Liver (tissue), 9 donors: ENCODE data around the gene MACROH2A2. TPM values are rescaled to one million over a fixed set of nuclear protein-coding genes. Genes with fewer than 3 reads are reported as not detected.

Experiments
- DNase-seq: peaks from one replicate; pipeline ENCODE4 v3.0.0-alpha.2; 2017; ENCODE audit warnings: low spot score
- H3K27ac ChIP-seq, 2 donors: one replicate each; pipeline ENCODE4 v1.7.0; 2013; ENCODE audit warnings: inconsistent platforms in 2 of 2, low read length in 2 of 2, control low read depth in 1 of 2, low read depth in 1 of 2, mild to moderate bottlenecking in 1 of 2
- H3K27me3 ChIP-seq, 4 donors: one replicate each; pipeline versions ENCODE4 v1.6.1 to v1.7.0; 2013; ENCODE audit warnings: low read length in 3 of 4, inconsistent platforms in 1 of 4, mild to moderate bottlenecking in 1 of 4, moderate library complexity in 1 of 4; ENCODE audit not compliant: control insufficient read depth in 4 of 4, insufficient read depth in 4 of 4
- H3K36me3 ChIP-seq, 4 donors: one replicate each; pipeline versions ENCODE4 v1.6.1 to v1.7.0; 2013; ENCODE audit warnings: low read length in 3 of 4, mild to moderate bottlenecking in 3 of 4, low read depth in 1 of 4, moderate library complexity in 1 of 4; ENCODE audit not compliant: control insufficient read depth in 4 of 4, insufficient read depth in 3 of 4
- H3K4me1 ChIP-seq, 4 donors: one replicate each; pipeline versions ENCODE4 v1.6.1 to v1.7.0; 2013; ENCODE audit warnings: low read length in 3 of 4, mild to moderate bottlenecking in 3 of 4, moderate library complexity in 1 of 4; ENCODE audit not compliant: control insufficient read depth in 4 of 4, insufficient read depth in 4 of 4
- H3K4me3 ChIP-seq, 3 donors: one replicate each; pipeline versions ENCODE4 v1.6.1 to v1.7.0; 2013; ENCODE audit warnings: low read length in 3 of 3, control low read depth in 1 of 3, low read depth in 1 of 3, mild to moderate bottlenecking in 1 of 3
- H3K9ac ChIP-seq, 2 donors: one replicate each; pipeline ENCODE4 v1.7.0; 2013; ENCODE audit warnings: low read length in 2 of 2, mild to moderate bottlenecking in 2 of 2, moderate library complexity in 2 of 2, control low read depth in 1 of 2, low read depth in 1 of 2
- H3K9me3 ChIP-seq, 4 donors: one replicate each; pipeline versions ENCODE4 v1.6.1 to v1.7.0; 2013; ENCODE audit warnings: low read length in 3 of 4; ENCODE audit not compliant: control insufficient read depth in 4 of 4
- EGR1 ChIP-seq, 2 donors: IDR thresholded peaks; 2 replicates each; pipeline ENCODE4 v1.6.1; 2016 to 2018; ENCODE audit warnings: antibody characterized with exemption in 2 of 2, low read depth in 2 of 2
- FOXA1 ChIP-seq: IDR thresholded peaks from 2 replicates; pipeline ENCODE4 v1.6.1; 2016; ENCODE audit warnings: antibody characterized with exemption
- FOXA2 ChIP-seq: IDR thresholded peaks from 2 replicates; pipeline ENCODE4 v1.6.1; 2016; ENCODE audit warnings: antibody characterized with exemption
- HNF4G ChIP-seq: IDR thresholded peaks from 2 replicates; pipeline ENCODE4 v1.6.1; 2016; ENCODE audit warnings: antibody characterized with exemption
- JUND ChIP-seq, 2 donors: IDR thresholded peaks; 2 replicates each; pipeline ENCODE4 v1.6.1; 2016; ENCODE audit warnings: antibody characterized with exemption in 2 of 2
- NR2F2 ChIP-seq: IDR thresholded peaks from 2 replicates; pipeline ENCODE4 v1.6.1; 2016; ENCODE audit warnings: antibody characterized with exemption
- RXRA ChIP-seq, 2 donors: IDR thresholded peaks; 2 replicates each; pipeline ENCODE4 v1.6.1; 2017 to 2018; ENCODE audit warnings: antibody characterized with exemption in 2 of 2, mild to moderate bottlenecking in 1 of 2
- SP1 ChIP-seq: IDR thresholded peaks from 2 replicates; pipeline ENCODE4 v1.6.1; 2018; ENCODE audit warnings: antibody characterized with exemption, mild to moderate bottlenecking
- TAF1 ChIP-seq: conservative IDR thresholded peaks from 2 replicates; pipeline ENCODE4 v1.6.1; 2016; ENCODE audit warnings: antibody characterized with exemption, mild to moderate bottlenecking
- WGBS: extraction: QIAGEN DNeasy Blood & Tissue Kit; methylation state at CpG from one replicate; pipeline ENCODE4 v1.1.7; 2013; 5-methylcytosine and 5-hydroxymethylcytosine counted together
- polyA plus RNA-seq, 2 donors: library from polyadenylated mRNA; stranded (reverse) in 1 of 2; unstranded in 1 of 2; fragments of 200-250 nt in 1 of 2; fragments of >200 nt in 1 of 2; fragmentation: Nextera tagmentation in 1 of 2; extraction: Ambion mirVana in 1 of 2; gene quantifications; one replicate each; pipeline versions ENCODE4 v1.2.1 to v1.2.3, GENCODE V29; 2013 to 2015
- total RNA-seq, 2 donors: library from RNA; depleted of rRNA; stranded (reverse); fragments of >200 nt; gene quantifications; one replicate each; pipeline ENCODE4 v1.2.3, GENCODE V29; 2014
- TF ChIP-seq, protein P1 (sequence below): IDR thresholded peaks from 2 replicates; pipeline ENCODE4 v1.6.1; 2016; ENCODE audit warnings: antibody characterized with exemption
- TF ChIP-seq, protein P2 (sequence below): IDR thresholded peaks from 2 replicates; pipeline ENCODE4 v1.6.1; 2016; ENCODE audit warnings: antibody characterized with exemption, mild to moderate bottlenecking
- TF ChIP-seq, protein P3 (sequence below): IDR thresholded peaks from 2 replicates; pipeline ENCODE4 v1.6.1; 2016; ENCODE audit warnings: antibody characterized with exemption
- donor health status: healthy.
- donor health status: healthy.
- donor health status: healthy.
- donor health status: healthy.
- donor health status: healthy.

MACROH2A2 gene
- total and polyA plus RNA-seq, 4 donors, result 1.2 to 7.2 (median 3.4) TPM

DNA sequence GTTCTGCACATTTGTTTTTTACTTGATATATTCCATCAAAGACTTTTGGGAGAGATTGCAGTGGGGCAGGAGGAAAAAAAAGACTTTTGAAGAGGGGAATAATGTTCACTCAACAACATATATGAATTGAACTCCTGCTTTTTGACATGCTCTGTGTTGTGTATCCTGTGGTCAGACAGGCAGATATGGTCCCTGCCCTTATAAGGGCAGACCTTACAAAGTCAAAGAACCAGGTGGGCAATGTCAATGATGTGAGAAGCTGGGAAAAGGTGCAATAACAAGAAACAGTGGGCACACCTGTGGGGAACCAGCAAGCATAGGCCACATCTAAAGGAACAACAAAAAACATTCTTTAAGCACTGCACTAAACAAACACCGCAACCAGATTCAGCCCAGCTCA lies 71.8 kb downstream of the MACROH2A2 start:
- no peak for DNase-seq
- Histone ChIP-seq H3K36me3 (peaks cover 3 to 18% (median 6%) of the 10 kb centered on the region in 4 donors), H3K9me3 (no peaks in the 10 kb centered on the region), H3K9ac (no peak overlapping the region), H3K4me3 (no peak overlapping the region), H3K27me3 (no peaks in the 10 kb centered on the region), H3K27ac (no peak overlapping the region), H3K4me1 (no peaks in the 10 kb centered on the region)
- TF ChIP-seq JUND (IDR thresholded peaks at IDR 0.05) (no peak), EGR1 (IDR thresholded peaks at IDR 0.05; ENCODE audit: low read depth in 2 of 2) (no peak), TAF1 (no peak), HNF4G (no peak), SP1 (no peak), FOXA1 (no peak), NR2F2 (no peak)
- TF ChIP-seq, protein P1, sequence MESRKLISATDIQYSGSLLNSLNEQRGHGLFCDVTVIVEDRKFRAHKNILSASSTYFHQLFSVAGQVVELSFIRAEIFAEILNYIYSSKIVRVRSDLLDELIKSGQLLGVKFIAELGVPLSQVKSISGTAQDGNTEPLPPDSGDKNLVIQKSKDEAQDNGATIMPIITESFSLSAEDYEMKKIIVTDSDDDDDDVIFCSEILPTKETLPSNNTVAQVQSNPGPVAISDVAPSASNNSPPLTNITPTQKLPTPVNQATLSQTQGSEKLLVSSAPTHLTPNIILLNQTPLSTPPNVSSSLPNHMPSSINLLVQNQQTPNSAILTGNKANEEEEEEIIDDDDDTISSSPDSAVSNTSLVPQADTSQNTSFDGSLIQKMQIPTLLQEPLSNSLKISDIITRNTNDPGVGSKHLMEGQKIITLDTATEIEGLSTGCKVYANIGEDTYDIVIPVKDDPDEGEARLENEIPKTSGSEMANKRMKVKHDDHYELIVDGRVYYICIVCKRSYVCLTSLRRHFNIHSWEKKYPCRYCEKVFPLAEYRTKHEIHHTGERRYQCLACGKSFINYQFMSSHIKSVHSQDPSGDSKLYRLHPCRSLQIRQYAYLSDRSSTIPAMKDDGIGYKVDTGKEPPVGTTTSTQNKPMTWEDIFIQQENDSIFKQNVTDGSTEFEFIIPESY, result no peak
- TF ChIP-seq, protein P2, sequence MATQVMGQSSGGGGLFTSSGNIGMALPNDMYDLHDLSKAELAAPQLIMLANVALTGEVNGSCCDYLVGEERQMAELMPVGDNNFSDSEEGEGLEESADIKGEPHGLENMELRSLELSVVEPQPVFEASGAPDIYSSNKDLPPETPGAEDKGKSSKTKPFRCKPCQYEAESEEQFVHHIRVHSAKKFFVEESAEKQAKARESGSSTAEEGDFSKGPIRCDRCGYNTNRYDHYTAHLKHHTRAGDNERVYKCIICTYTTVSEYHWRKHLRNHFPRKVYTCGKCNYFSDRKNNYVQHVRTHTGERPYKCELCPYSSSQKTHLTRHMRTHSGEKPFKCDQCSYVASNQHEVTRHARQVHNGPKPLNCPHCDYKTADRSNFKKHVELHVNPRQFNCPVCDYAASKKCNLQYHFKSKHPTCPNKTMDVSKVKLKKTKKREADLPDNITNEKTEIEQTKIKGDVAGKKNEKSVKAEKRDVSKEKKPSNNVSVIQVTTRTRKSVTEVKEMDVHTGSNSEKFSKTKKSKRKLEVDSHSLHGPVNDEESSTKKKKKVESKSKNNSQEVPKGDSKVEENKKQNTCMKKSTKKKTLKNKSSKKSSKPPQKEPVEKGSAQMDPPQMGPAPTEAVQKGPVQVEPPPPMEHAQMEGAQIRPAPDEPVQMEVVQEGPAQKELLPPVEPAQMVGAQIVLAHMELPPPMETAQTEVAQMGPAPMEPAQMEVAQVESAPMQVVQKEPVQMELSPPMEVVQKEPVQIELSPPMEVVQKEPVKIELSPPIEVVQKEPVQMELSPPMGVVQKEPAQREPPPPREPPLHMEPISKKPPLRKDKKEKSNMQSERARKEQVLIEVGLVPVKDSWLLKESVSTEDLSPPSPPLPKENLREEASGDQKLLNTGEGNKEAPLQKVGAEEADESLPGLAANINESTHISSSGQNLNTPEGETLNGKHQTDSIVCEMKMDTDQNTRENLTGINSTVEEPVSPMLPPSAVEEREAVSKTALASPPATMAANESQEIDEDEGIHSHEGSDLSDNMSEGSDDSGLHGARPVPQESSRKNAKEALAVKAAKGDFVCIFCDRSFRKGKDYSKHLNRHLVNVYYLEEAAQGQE, result no peak
- TF ChIP-seq, protein P3, sequence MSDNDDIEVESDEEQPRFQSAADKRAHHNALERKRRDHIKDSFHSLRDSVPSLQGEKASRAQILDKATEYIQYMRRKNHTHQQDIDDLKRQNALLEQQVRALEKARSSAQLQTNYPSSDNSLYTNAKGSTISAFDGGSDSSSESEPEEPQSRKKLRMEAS, result no peak
- 97% methylated on average over 1 of the region's 1 CpG for WGBS

DNA sequence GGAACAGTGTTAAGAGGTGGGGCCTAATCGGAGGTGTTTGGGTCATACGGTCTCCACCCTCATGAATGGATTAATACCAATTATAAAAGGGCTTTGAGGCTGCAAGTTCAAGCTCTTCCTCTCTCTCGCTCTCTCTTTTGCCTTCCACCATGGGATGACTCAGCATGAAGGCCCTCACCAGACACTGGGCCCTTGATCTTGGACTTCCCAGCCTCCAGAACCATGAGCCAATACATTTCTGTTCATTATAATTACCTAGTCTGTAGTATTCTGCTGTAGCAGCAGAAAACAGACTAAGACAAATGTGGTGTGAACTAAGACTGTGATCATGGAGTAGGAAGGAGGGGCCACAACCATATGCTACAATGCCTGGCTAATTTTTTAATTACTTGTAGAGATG lies 72.3 kb downstream of the MACROH2A2 start:
- Histone ChIP-seq H3K27ac (no peak overlapping the region), H3K9ac (no peak overlapping the region), H3K9me3 (no peaks in the 10 kb centered on the region), H3K27me3 (no peaks in the 10 kb centered on the region), H3K4me3 (no peak overlapping the region), H3K36me3 (peaks cover 3 to 13% (median 5%) of the 10 kb centered on the region in 4 donors), H3K4me1 (no peaks in the 10 kb centered on the region)
- TF ChIP-seq FOXA2, result no peak
- TF ChIP-seq, protein P1, result no peak
- TF ChIP-seq RXRA (IDR thresholded peaks at IDR 0.05), result no peak
- TF ChIP-seq SP1, result no peak
- DNase-seq, result no peak
- WGBS, result 94% methylated on average over 3 of the region's 3 CpGs
